Colonic mucosa (tissue), 4 donors: ENCODE results near the gene FREM1. TPM values are rescaled to one million over a fixed set of nuclear protein-coding genes. Genes with fewer than 3 reads are reported as not detected.
"Not testable (repeated sequence)": the region's sequence is repeated elsewhere in the genome, so short reads cannot be mapped to it uniquely, and the experiment has no call there.

ENCODE experiments used
- DNase-seq: peaks from one replicate; pipeline ENCODE4 v3.0.0-alpha.2; 2020
- H3K27ac ChIP-seq: fragments of 200-600 bp; one replicate; pipeline ENCODE4 v1.8.0; 2021
- H3K27me3 ChIP-seq: fragments of 200-600 bp; one replicate; pipeline ENCODE4 v1.8.0; 2021
- H3K36me3 ChIP-seq: fragments of 200-600 bp; one replicate; pipeline ENCODE4 v1.8.0; 2021
- H3K4me1 ChIP-seq: fragments of 200-600 bp; one replicate; pipeline ENCODE4 v1.8.0; 2021; ENCODE audit warnings: mild to moderate bottlenecking
- H3K4me3 ChIP-seq: fragments of 200-600 bp; one replicate; pipeline ENCODE4 v1.8.0; 2021
- H3K9ac ChIP-seq, 2 donors: one replicate each; pipeline ENCODE4 v1.7.0; 2013; ENCODE audit warnings: control low read depth in 2 of 2, low read depth in 2 of 2, low read length in 2 of 2
- H3K9me3 ChIP-seq: fragments of 200-600 bp; one replicate; pipeline ENCODE4 v1.8.0; 2021
- CTCF ChIP-seq: fragments of 200-600 bp; IDR thresholded peaks from one replicate; pipeline ENCODE4 v1.8.0; 2022; ENCODE audit warnings: antibody characterized with exemption, mild to moderate bottlenecking
- intact Hi-C: fragments of 100-400 bp; cut with DNase I; formaldehyde crosslinking; loops from one replicate; pipeline ENCODE4 v1.14.1; 2022
- total RNA-seq, 2 donors: library from RNA; stranded (reverse); fragmentation: NEBNext Ultra II Directional in 1 of 2; extraction: Animal tissue kit (Norgen Biotek cat#: 25700) in 1 of 2; gene quantifications; one replicate each; pipeline ENCODE4 v1.2.1, GENCODE V29; 2021
- donor health status: healthy.
- donor health status: DM: no; HTN: no; CAD: no.
- donor health status: DM: no; HTN: no; CAD: no.

The FREM1 gene
- total RNA-seq, 2 donors from 2014 or later: 1.1 to 1.5 TPM

GRCh38 chr9:14923701-14924100 is 13.5 kb upstream of the FREM1 start:
- no peak for DNase-seq
- H3K9ac ChIP-seq: no peak overlapping the region
- H3K27me3 ChIP-seq: no peaks in the 10 kb centered on the region
- no peaks in the 10 kb centered on the region for H3K36me3 ChIP-seq
- TF ChIP-seq CTCF: no peak
- no peak overlapping the region for H3K27ac ChIP-seq
- H3K4me3 ChIP-seq: no peak overlapping the region
- intact Hi-C loops: no loop called here
- H3K9me3 ChIP-seq: no peaks in the 10 kb centered on the region
- no peaks in the 10 kb centered on the region for H3K4me1 ChIP-seq

- H3K4me1 ChIP-seq, intact Hi-C loops, H3K36me3 ChIP-seq, H3K27me3 ChIP-seq, DNase-seq, H3K9me3 ChIP-seq, H3K4me3 ChIP-seq, H3K9ac ChIP-seq, H3K27ac ChIP-seq: not testable (repeated sequence)
Measured at GRCh38 chr9:14920805-14921204, 10.6 kb upstream of the FREM1 start.

GRCh38 chr9:14913366-14913765 is 3.1 kb upstream of the FREM1 start:
- Histone ChIP-seq H3K9me3 (no peaks in the 10 kb centered on the region), H3K9ac (no peak overlapping the region), H3K27me3 (no peaks in the 10 kb centered on the region), H3K4me3 (no peak overlapping the region), H3K36me3 (no peaks in the 10 kb centered on the region), H3K4me1 (no peaks in the 10 kb centered on the region), H3K27ac (no peak overlapping the region)
- DNase-seq: no peak
- intact Hi-C loops: no loop called here
- TF ChIP-seq CTCF: no peak

- TF ChIP-seq CTCF: no peak
- H3K36me3 ChIP-seq: no peaks in the 10 kb centered on the region
- peaks cover 5% of the 10 kb centered on the region for H3K4me1 ChIP-seq
- intact Hi-C loops: no loop called here
- no peak overlapping the region for H3K4me3 ChIP-seq
- H3K27ac ChIP-seq: no peak overlapping the region
- H3K9ac ChIP-seq: no peak overlapping the region
- H3K9me3 ChIP-seq: no peaks in the 10 kb centered on the region
- no peaks in the 10 kb centered on the region for H3K27me3 ChIP-seq
- DNase-seq: no peak
Measured at GRCh38 chr9:14912859-14913258, 2.6 kb upstream of the FREM1 start.

GRCh38 chr9:14911046-14911445 is 818 bp upstream of the FREM1 start:
- H3K27ac ChIP-seq: no peak overlapping the region
- H3K4me3 ChIP-seq: no peak overlapping the region
- no peak for DNase-seq
- no peaks in the 10 kb centered on the region for H3K36me3 ChIP-seq
- no peaks in the 10 kb centered on the region for H3K9me3 ChIP-seq
- intact Hi-C loops: no loop called here
- H3K27me3 ChIP-seq: no peaks in the 10 kb centered on the region
- H3K9ac ChIP-seq: no peak overlapping the region
- TF ChIP-seq CTCF: no peak
- H3K4me1 ChIP-seq: peaks cover 6% of the 10 kb centered on the region

- peaks cover 6% of the 10 kb centered on the region for H3K4me1 ChIP-seq
- no peak for TF ChIP-seq CTCF
- intact Hi-C loops: no loop called here
- no peaks in the 10 kb centered on the region for H3K36me3 ChIP-seq
- no peak overlapping the region for H3K9ac ChIP-seq
- no peak for DNase-seq
- H3K9me3 ChIP-seq: no peaks in the 10 kb centered on the region
- no peak overlapping the region for H3K4me3 ChIP-seq
- H3K27me3 ChIP-seq: no peaks in the 10 kb centered on the region
- H3K27ac ChIP-seq: no peak overlapping the region
Measured at GRCh38 chr9:14909601-14909960, 647 bp downstream of the FREM1 start.
